Vagina (tissue), 2 donors: Measurements from ENCODE around the gene ENOX1. TPM values are rescaled to one million over a fixed set of nuclear protein-coding genes. Genes with fewer than 3 reads are reported as not detected.

Experiments
- DNase-seq, 2 donors: peaks; one replicate each; pipeline ENCODE4 v3.0.0-alpha.2; 2017; ENCODE audit errors: extremely low spot score in 2 of 2
- H3K27ac ChIP-seq: fragments of 200-600 bp; sonication (generic); one replicate; pipeline ENCODE4 v1.5.1; 2019
- H3K27me3 ChIP-seq: fragments of 200-600 bp; sonication (generic); one replicate; pipeline ENCODE4 v1.5.1; 2019
- H3K36me3 ChIP-seq, 2 donors: fragments of 200-600 bp; sonication (generic); one replicate each; pipeline ENCODE4 v1.5.1; 2017 to 2019
- H3K4me1 ChIP-seq: fragments of 200-600 bp; sonication (generic); one replicate; pipeline ENCODE4 v1.5.1; 2019
- H3K4me3 ChIP-seq, 2 donors: fragments of 200-600 bp; sonication (generic); 1 replicate in 1 of 2; 2 replicates in 1 of 2; pipeline ENCODE4 v1.5.1; 2016 to 2019
- H3K9me3 ChIP-seq: fragments of 200-600 bp; sonication (generic); one replicate; pipeline ENCODE4 v1.5.1; 2019
- CTCF ChIP-seq, 3 experiments: fragments of 450-650 bp in 2 of 3; fragments of 200-600 bp in 1 of 3; sonication (generic) in 1 of 3; IDR thresholded peaks; one replicate each; pipeline ENCODE4 v1.5.1; 2017 to 2019; ENCODE audit warnings: antibody characterized with exemption in 3 of 3, mild to moderate bottlenecking in 2 of 3, moderate library complexity in 2 of 3
- POLR2A ChIP-seq, 2 donors: fragments of 450-650 bp; IDR thresholded peaks; one replicate each; pipeline ENCODE4 v1.6.1; 2017; ENCODE audit warnings: antibody characterized with exemption in 2 of 2, mild to moderate bottlenecking in 2 of 2, moderate library complexity in 2 of 2
- POLR2AphosphoS5 ChIP-seq, 2 donors: sonication (generic); formaldehyde crosslinking; IDR thresholded peaks; one replicate each; pipeline ENCODE4 v1.9.0; 2017; ENCODE audit warnings: antibody characterized with exemption in 2 of 2, mild to moderate bottlenecking in 2 of 2, low read depth in 1 of 2; ENCODE audit not compliant: insufficient read depth in 1 of 2
- intact Hi-C: fragments of 100-400 bp; cut with DNase I; formaldehyde crosslinking; loops from one replicate; pipeline ENCODE4 v1.15.1; 2023
- total RNA-seq: library from RNA; depleted of rRNA; stranded (reverse); fragments of >200 nt; gene quantifications from one replicate; pipeline ENCODE4 v1.2.3, GENCODE V29; 2016

Gene ENOX1
- total RNA-seq, 1 donor from 2014 or later = 2.7 TPM

GRCh38 chr13:43555667-43556066 lies 231.1 kb downstream of the ENOX1 start:
- no peak overlapping the region for H3K27ac ChIP-seq
- intact Hi-C loops = no loop called here
- H3K4me1 ChIP-seq = no peaks in the 10 kb centered on the region
- TF ChIP-seq CTCF (IDR thresholded peaks at IDR 0.05) (no peak), POLR2A (IDR thresholded peaks at IDR 0.05) (no peak), POLR2AphosphoS5 (IDR thresholded peaks at IDR 0.05; ENCODE audit: insufficient read depth in 1 of 2, low read depth in 1 of 2) (no peak)
- no peaks in the 10 kb centered on the region for H3K27me3 ChIP-seq
- no peak for DNase-seq
- H3K9me3 ChIP-seq = no peaks in the 10 kb centered on the region
- no peaks in the 10 kb centered on the region for H3K36me3 ChIP-seq
- H3K4me3 ChIP-seq = no peak overlapping the region

GRCh38 chr13:43551897-43552456 lies 234.8 kb downstream of the ENOX1 start:
- no peak overlapping the region for H3K27ac ChIP-seq
- intact Hi-C loops = no loop called here
- TF ChIP-seq POLR2AphosphoS5 (IDR thresholded peaks at IDR 0.05; ENCODE audit: insufficient read depth in 1 of 2, low read depth in 1 of 2) = no peak
- no peak for TF ChIP-seq CTCF (IDR thresholded peaks at IDR 0.05)
- TF ChIP-seq POLR2A (IDR thresholded peaks at IDR 0.05) = no peak
- no peaks in the 10 kb centered on the region for H3K27me3 ChIP-seq
- H3K4me3 ChIP-seq = no peak overlapping the region
- no peaks in the 10 kb centered on the region for H3K36me3 ChIP-seq
- no peaks in the 10 kb centered on the region for H3K9me3 ChIP-seq
- H3K4me1 ChIP-seq = no peaks in the 10 kb centered on the region
- no peak for DNase-seq

GRCh38 chr13:43546816-43547215 lies 240.0 kb downstream of the ENOX1 start:
- intact Hi-C loops = no loop called here
- H3K4me1 ChIP-seq = peaks cover 25% of the 10 kb centered on the region
- H3K9me3 ChIP-seq = no peaks in the 10 kb centered on the region
- H3K36me3 ChIP-seq = no peaks in the 10 kb centered on the region
- H3K27me3 ChIP-seq = no peaks in the 10 kb centered on the region
- H3K27ac ChIP-seq = no peak overlapping the region
- no peak for DNase-seq
- no peak for TF ChIP-seq POLR2A (IDR thresholded peaks at IDR 0.05)
- no peak for TF ChIP-seq POLR2AphosphoS5 (IDR thresholded peaks at IDR 0.05; ENCODE audit: insufficient read depth in 1 of 2, low read depth in 1 of 2)
- no peak for TF ChIP-seq CTCF (IDR thresholded peaks at IDR 0.05)
- no peak overlapping the region for H3K4me3 ChIP-seq

- TF ChIP-seq POLR2A (IDR thresholded peaks at IDR 0.05) (no peak), POLR2AphosphoS5 (IDR thresholded peaks at IDR 0.05; ENCODE audit: insufficient read depth in 1 of 2, low read depth in 1 of 2) (no peak), CTCF (IDR thresholded peaks at IDR 0.05) (no peak)
- no peak overlapping the region for H3K27ac ChIP-seq
- intact Hi-C loops = no loop called here
- H3K36me3 ChIP-seq = no peaks in the 10 kb centered on the region
- peaks cover 25% of the 10 kb centered on the region for H3K4me1 ChIP-seq
- H3K27me3 ChIP-seq = no peaks in the 10 kb centered on the region
- H3K4me3 ChIP-seq = no peak overlapping the region
- H3K9me3 ChIP-seq = no peaks in the 10 kb centered on the region
- no peak for DNase-seq
Measured at GRCh38 chr13:43546251-43546650, 240.5 kb downstream of the ENOX1 start.

- DNase-seq = no peak
- H3K27me3 ChIP-seq = no peaks in the 10 kb centered on the region
- peaks cover 25% of the 10 kb centered on the region for H3K4me1 ChIP-seq
- peak overlapping the region; percentile 26 for H3K27ac ChIP-seq
- intact Hi-C loops = no loop called here
- H3K9me3 ChIP-seq = no peaks in the 10 kb centered on the region
- TF ChIP-seq CTCF (IDR thresholded peaks at IDR 0.05) (no peak), POLR2A (IDR thresholded peaks at IDR 0.05) (no peak), POLR2AphosphoS5 (IDR thresholded peaks at IDR 0.05; ENCODE audit: insufficient read depth in 1 of 2, low read depth in 1 of 2) (peak in 1 of 2 donors; percentile 25)
- no peak overlapping the region for H3K4me3 ChIP-seq
- no peaks in the 10 kb centered on the region for H3K36me3 ChIP-seq
Measured at GRCh38 chr13:43545317-43545874, 241.4 kb downstream of the ENOX1 start.
